Adrenal gland (tissue), 5 donors: ENCODE results near the gene ARHGEF10L.

Source experiments
- POLR2A ChIP-seq, 2 donors: fragments of 450-650 bp; IDR thresholded peaks; one replicate each; pipeline ENCODE4 v1.6.1; 2017; ENCODE audit warnings: antibody characterized with exemption in 2 of 2, mild to moderate bottlenecking in 2 of 2, moderate library complexity in 1 of 2
- TF ChIP-seq, protein P1 (sequence below), 6 experiments: fragments of 450-650 bp in 4 of 6; fragments of 200-600 bp in 2 of 6; sonication (generic) in 1 of 6; IDR thresholded peaks; 1 replicate in 5 of 6; 2 replicates in 1 of 6; pipeline versions ENCODE4 v1.5.1 to v1.8.0; 2016 to 2021; ENCODE audit warnings: antibody characterized with exemption in 6 of 6, mild to moderate bottlenecking in 2 of 6, moderate library complexity in 1 of 6
- donor health status: DM: no; HTN: no; CAD: no.

DNA sequence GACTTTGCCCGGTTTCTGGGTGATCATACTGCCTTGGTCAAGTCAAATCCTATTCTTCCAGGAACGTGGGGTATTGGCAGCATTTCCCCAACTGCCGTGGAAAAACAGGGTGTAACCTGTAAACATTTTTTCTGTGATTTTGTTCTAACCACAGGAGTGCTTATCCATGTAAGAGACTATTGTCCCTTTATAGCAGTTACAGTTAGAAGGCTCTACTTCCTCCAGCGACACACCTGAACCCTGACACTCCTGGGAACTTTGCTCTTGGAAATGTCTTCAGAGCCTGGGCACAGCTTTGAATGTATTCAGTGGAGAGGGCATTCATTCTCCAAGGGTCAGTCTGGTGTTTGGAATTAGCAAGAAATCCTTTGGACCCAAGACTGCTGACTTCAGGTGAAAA lies 26.4 kb upstream of the ARHGEF10L start:
- TF ChIP-seq, protein P1, sequence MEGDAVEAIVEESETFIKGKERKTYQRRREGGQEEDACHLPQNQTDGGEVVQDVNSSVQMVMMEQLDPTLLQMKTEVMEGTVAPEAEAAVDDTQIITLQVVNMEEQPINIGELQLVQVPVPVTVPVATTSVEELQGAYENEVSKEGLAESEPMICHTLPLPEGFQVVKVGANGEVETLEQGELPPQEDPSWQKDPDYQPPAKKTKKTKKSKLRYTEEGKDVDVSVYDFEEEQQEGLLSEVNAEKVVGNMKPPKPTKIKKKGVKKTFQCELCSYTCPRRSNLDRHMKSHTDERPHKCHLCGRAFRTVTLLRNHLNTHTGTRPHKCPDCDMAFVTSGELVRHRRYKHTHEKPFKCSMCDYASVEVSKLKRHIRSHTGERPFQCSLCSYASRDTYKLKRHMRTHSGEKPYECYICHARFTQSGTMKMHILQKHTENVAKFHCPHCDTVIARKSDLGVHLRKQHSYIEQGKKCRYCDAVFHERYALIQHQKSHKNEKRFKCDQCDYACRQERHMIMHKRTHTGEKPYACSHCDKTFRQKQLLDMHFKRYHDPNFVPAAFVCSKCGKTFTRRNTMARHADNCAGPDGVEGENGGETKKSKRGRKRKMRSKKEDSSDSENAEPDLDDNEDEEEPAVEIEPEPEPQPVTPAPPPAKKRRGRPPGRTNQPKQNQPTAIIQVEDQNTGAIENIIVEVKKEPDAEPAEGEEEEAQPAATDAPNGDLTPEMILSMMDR (IDR thresholded peaks at IDR 0.05), result no peak
- TF ChIP-seq POLR2A (IDR thresholded peaks at IDR 0.05), result no peak
